ENCODE measurements around the gene FMO3.

The FMO3 gene

DNA sequence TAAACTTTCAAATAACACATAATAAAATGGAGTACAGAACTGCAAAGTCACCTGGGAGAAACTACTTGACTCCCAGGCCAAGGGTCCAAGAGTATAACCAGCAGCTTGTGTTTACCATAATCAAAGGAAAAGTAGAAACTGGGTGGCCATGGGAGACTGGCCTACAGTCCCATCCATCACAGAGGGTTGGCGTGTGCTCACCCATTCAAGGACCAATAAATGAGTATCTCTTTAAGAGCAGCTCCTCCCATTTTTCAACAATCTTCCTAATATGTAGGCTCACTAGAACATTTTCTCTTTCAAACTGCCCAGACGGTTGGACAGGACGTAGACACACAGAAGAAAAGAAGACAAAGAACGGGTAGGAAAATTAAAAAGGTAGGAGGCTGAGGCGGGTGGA, at the start of gene FMO3:
Gene FMO3 (plus strand): TSS at position 302 of the 400 bp plus-strand sequence. CDS start 1,754 bp downstream, outside the sequence.
- DNase-seq, result no peak

DNA sequence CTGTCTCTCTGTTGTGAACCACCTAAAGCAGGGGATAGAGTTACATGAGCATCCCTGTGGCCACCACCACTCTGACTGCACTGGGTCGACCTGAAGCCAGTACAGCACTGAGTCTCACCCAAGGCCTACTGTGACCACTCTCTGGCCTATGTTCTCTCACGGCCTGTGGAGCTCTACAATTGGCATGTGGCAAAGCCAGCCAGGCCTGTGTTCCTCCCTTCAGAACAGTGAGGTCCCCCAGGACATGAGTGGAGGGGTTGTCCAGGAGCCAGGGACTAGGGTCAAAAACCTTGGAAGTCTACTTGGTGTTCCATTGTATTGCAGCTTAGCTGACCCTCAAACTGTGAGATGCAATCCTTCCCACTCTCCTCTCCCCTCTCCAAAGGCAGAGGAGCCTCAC, 42.7 kb upstream of the FMO3 start:
- DNase-seq, result no peak

DNA sequence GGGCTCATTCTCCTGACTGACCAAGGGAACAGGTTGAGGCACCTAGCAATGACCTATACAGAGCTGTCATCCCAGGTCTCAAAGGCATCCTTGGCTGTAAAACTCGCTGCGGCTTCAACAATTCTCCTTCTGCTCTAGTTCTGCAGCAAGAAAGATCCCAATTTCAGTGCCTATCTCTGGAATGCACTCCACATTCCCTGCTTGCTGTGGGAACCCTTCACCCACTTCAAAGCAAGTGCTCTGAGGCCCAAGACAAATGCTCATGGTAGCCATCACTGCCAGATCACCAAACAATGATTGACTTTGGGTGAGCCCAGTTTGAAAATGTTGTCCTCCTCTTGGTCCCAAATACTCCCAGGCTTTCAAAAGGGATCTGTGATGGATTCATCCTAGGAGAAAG, 37.7 kb upstream of the FMO3 start:
- no peak for DNase-seq

DNA sequence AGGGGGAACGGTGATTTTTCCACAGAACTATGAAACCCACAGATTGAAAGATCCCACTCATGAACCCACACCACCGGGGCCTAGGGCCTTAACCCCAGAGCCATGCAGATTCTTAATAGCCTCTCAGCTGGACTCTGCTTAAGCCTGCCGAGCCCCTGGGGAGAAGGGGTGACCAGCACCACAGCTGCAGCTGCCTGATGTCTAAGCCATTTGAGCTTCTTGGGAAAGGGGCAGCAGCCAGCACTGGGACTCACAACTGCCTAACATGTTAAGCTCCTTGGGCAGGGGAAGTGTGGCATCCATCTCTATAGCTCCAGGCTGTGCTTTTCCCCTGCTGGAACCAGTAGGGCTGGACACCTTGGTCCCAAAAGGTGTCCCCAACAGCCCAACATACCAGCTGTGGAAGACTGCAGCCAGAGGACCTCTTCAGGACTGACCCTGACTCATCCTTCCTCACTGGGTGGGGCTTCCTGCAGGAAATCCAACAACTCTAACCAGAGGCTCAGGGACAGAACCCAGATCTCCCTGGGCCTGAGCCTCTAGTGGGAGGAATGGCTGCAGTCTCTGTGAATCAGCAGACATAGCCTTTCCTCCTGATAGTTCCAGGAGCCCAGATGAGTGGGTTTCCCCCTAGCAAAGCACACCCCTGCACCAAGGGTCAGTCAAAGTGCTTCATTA, 34.6 kb upstream of the FMO3 start:
- no peak for DNase-seq

DNA sequence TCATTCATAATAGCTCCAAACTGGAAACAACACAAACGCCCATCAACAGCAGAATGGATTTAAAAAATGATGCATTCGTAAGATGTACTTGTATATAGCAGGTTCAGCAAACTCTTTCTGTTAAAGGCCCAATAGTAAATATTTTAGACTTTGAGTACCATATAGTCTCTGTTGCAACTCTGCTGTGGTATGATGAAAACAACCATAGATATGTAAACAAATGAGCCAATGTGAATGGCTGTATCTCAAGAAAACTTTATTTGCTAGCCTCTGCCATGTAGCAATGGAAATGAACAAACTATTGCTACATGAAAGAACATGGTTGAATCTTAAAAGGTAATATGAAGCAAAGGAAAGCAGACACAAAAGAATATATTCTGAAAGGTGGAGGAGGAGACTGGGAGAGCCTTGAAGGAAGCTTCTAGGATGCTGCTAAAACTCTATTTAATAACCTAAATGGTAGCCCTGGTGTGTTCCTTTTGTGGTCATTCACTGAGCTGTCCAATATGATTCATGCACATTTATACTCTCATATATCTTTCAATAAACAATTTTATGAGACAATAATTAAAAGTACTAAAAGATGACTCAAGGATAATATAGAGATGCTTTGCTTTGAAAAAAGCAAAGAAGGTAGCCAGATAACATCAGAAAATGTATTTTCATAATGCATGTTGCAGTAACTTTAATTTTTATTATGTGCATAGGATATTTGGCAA, 29.1 kb upstream of the FMO3 start:
- DNase-seq, result no peak

DNA sequence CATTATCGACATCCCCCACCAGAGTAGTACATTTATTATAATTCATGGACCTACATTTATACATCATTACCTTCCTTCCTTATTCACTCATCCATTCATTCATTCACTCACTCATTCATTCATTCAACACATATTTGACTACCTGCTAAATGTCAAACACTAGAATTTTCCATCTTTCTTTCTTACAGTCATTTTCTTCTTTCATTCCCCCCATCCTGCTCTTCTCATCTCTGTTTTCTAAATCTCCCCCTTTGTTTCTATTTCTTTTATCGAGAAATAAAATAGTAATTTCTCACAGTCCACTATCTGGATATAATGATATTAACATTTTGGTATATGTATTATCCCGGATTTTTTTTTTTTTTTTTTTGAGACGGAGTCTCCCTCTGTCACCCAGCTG, 27.8 kb upstream of the FMO3 start:
- no peak for DNase-seq

DNA sequence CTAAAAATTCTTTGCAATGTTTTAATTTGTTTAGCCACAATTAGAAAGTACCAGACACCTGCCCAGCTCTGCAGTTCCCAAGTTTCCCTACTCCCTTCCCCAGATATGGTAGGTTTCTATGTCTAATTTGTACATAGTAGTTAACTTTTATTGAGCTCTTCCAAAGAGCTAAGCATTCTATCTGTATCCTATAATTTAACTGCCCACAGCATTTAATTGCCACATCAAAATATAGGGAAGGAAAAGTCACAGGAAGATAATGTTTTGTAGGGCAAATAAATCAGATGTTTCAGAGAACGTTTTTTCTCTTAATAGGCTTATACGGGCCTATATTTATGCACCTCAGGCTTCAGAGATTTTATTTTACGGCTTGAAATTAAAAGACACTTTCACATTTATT, 15.7 kb upstream of the FMO3 start:
- no peak for DNase-seq

DNA sequence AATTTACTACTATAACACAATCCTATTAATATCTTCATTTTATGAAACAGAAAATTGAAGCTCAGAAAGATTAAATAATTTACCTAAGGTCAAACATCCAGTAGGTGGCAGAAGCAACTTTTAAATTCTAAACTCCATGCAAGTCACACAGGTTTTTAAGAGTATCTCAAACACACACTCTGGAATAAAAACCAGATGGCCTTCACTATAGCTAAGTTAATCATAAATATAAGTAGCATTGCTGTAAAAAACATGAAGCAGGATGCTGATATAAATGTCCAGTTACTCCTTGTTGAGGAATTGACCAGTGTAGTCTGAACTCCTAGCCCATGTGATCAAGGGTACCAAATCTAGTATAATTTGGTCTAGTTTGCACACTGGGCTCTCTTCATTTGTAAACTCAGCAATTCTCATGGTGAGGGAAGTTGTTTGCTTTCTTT, 9.4 kb upstream of the FMO3 start:
- no peak for DNase-seq

DNA sequence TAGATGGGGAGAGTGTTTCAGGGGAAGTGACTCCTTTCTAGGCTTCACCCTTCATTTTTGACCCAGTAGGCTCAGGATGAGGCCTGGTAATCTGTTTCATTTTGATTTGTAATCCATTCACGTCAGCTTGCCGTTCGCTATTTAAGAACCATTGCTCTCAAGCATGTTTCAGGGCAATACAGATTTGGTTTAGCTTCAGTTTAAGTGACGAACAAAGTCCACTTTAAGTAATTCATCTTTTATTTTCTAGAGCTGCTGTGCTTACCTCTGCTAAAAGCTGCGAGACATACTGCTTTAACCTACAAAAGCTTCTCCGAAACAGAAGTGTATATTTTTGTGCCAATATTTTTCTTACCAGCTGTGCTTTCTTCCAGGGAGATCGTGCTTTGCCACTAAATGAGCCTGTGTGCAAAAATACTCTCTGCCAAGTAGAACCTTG, 8.9 kb upstream of the FMO3 start:
- DNase-seq, result no peak

DNA sequence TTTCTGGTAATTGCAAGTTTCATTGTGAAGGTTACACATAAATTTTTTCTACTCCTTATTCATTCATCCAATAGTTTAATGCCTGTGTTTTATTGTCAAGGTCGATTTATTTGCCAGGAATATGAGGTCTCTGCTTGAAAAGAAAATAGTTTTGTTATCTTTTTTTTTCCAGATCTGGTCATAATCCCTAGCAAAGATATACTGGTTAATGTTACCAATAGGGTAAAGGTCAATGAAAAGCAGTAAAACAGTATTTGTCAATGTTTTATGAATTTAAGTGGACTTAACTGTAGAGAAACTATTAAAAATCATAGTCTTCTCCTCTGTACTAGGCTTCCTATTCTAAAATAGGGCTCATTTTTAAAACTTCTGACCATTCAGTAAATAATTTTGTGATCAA, 8.1 kb upstream of the FMO3 start:
- DNase-seq, result no peak

DNA sequence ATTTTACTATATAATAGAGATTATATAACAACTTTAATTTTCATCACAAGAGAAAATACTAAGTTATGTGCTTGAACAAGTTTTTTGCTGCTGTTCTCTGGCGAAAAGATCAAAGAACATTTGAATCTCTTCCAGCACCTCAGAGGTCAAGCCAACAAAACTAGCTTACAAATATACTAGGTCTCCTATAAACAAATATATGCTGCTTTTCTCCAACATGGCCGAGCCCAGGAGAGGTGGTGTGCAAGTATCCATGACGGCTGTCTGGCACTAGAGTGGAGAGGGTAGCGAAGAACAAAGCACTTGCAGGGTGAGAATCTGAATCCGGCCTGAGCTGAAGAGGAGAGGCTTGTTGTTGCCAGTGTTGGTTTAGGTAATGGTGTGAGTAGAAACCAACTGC, 7.5 kb upstream of the FMO3 start:
- DNase-seq, result no peak

DNA sequence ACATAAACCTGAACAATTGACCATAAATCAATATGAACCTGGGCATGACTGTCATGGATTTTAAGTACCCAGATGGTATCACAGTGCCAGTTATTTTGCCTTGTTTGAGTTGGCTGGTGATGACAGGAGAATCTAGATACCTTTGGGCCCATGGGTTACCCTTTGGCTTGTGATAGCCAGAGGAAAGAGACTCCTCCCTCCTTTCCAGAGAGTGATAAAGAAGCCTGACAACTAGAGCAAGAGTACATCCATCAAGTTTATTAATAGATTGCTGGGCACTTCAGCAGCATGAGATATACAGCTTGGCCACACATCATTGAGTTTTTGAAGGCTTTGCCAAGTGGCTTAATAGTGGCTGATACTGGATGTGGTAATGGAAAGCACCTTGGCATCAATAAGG, 6.6 kb upstream of the FMO3 start:
- no peak for DNase-seq

DNA sequence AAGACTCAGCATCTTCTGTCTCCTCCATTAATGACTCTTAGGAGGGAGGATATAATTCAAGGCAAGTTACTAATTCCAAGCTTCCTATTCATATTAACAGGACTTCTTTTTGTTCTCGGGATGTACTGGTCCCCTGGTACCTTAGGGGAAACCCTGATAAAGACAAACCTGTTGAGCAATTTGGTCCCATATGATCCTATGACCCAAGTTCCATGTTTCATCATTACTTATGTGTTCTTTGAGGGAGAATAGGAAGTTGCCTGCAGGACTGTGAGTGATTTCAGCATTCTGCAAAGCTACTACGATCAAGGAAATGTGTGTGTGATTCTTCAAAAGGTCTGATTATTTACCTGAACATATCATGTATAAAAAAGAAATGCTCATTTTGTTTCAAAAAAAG, 5.8 kb upstream of the FMO3 start:
- no peak for DNase-seq

DNA sequence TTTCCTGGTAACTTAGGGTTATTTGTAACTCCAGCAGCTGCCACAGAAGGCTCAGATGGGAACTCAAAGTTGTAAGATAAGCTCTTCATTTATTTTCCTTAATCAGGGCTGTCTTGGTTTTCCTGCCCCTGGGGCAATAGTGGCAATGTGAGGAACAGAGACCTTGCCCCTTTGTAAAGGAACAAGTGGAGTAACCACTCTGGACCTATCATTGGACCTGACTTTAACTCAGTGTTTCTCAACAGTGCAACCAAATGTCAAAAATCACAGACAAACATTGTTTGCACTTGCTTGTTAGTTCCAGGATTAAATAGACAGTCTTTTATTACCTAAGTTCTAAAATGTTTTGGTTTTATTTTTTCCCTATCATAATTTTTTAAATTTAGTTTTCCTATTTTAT, 2.8 kb upstream of the FMO3 start:
- no peak for DNase-seq

DNA sequence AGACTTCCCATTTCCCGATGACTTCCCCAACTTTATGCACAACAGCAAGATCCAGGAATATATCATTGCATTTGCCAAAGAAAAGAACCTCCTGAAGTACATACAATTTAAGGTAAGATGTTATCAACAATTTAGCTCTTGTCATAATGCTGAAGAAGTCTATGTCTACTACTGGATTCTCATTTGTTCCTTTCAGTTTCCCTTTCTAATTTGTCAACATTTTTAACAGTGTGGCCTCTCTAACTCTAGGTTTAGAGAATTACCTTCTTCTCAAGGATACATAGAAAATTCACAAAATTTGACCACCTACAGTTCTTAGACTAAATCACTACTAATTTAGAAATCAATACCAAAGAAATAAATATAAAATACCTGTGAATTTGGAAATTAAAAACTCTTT, 13.2 kb downstream of the FMO3 start:
- DNase-seq, result no peak

DNA sequence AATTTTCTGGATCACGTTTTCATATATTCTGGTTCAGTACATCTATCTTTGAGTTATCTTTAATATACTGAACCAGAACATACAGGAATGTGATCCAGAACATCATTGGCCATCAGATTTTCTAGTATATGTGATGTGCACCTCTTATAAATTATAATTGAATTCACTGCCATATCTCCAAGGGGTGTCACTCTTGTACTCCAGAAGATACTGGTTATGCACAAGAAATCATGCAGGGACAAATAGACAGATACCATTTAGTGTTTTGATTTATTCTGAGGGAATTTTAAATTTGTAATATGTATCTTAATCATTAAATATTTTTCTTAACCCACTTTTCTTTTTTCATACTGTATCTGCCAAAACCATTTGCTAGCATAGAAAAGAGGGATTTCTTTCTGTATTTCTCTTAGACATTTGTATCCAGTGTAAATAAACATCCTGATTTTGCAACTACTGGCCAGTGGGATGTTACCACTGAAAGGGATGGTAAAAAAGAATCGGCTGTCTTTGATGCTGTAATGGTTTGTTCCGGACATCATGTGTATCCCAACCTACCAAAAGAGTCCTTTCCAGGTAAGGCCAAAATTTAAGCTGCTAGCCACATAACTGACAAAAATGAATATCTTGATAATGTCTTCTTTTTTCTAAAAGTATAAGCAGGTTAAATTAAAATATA, 16.7 kb downstream of the FMO3 start:
- DNase-seq, result no peak

DNA sequence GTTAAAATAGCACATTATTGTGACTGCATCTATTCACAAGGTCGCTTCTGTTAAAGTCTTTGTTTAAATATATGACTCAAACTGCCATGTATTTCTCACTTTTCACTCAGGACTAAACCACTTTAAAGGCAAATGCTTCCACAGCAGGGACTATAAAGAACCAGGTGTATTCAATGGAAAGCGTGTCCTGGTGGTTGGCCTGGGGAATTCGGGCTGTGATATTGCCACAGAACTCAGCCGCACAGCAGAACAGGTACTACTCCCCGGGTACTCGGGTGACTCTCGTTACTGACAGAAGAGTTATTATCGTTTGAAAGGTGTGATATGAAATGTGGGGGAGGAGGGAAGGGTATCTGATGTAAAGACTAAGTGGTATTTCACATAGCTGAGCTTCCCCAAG, 17.3 kb downstream of the FMO3 start:
- no peak for DNase-seq

DNA sequence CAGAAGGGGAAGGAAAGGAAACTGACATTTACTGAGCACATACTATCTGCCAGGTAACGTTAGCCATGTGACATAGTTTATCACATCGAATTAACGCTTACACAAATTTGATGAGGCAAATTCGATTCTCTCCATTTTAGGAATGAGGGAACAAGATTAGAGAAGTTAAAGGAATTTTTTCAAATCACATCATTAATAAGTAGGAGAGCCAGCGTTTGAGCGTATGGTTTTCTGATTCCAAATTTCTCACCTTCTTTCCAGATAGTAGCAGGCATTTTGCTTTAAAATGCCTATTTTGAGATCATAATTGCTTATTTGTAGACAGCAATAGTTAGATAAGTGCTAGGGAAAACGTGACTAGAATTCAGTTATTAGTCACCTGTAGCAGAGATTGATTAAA, 19.3 kb downstream of the FMO3 start:
- no peak for DNase-seq

DNA sequence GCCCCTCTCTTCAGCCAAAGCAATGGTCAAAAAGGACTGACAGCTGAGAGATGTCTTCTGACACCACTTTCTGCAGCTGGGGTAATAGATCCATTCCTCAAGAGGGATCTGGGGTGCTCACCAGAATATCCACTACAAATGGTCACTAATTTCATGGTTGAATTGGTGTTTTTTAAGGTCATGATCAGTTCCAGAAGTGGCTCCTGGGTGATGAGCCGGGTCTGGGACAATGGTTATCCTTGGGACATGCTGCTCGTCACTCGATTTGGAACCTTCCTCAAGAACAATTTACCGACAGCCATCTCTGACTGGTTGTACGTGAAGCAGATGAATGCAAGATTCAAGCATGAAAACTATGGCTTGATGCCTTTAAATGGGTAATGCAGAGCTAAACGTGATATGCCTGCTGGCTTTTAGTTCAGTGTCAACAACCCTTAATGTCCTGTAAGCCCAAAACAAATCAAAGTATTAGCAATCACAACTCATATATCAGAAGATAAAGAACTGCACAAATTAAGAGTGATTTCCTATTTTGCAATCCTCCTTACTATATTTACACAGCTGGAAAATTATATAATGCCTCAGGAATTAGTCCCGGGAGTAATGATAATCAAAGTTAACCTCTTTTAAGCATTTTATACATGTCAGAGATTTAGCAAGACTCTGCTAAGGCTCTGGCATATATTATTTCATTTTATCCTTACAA, 20.1 kb downstream of the FMO3 start:
- no peak for DNase-seq

DNA sequence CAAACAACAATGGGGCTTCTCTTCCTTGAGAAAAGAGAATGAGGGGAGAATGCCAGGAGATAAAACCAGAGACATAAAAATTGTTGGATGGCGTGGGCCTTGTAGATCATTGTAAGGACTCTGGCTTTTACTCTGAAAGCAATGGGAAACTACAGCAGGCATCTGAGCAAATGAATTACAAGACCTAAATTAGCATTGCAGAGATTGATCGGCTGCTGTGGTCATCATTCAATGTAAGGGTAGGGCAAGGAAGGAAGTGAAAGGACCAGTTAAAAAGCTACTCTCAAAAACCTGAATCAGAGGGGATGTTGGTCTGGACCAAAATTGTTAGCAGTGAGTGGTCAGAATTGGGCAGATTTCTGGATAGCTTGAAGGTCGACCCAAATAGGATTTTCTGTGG, 21.4 kb downstream of the FMO3 start:
- DNase-seq, result no peak

DNA sequence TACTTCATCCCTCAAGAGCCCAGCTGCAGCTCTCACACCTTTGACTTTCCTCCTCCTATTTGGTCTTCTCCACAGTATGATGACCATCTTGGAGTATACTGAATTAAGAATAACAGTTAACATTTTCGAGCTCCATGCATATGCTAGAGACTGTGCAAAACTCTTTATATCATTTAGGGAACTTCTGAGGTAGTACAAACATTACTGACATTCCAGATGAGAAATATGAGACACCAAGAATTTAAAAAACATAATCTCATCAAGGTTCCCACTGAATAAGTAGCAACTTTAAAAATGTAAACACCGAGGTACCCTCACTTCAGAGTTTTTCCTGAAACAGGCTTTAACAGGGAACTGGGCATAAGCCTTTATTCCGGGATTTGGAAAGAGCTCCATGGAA, 22.7 kb downstream of the FMO3 start:
- no peak for DNase-seq

DNA sequence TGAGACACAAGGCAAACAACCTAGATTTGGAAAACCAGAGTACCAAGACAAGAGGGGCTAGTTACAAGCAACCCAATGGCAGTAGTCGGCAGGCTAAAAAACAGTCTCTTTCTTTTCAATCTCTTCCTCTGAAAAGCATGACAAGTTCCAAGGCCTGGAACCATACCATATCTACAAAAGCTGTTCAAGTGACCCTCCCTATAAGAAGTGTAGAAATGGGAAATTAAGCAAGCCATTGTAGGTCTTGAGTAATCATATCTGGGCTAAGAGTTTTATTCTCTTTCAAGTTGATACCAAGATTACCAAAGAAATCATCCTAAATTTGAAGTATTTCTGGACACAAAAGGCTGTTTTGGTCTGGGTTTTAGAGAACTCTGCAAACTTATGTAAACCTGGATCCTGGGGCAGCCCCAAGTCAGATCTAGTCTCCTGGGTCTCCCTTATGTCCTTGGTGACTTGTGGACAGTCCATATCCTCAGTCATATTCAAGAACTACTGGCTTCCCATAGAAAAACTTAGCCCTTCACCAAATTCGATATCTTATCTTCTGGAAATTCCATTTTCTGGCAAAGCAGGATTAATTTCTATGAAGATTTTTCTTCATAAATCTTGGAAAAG, 24.7 kb downstream of the FMO3 start:
- no peak for DNase-seq

DNA sequence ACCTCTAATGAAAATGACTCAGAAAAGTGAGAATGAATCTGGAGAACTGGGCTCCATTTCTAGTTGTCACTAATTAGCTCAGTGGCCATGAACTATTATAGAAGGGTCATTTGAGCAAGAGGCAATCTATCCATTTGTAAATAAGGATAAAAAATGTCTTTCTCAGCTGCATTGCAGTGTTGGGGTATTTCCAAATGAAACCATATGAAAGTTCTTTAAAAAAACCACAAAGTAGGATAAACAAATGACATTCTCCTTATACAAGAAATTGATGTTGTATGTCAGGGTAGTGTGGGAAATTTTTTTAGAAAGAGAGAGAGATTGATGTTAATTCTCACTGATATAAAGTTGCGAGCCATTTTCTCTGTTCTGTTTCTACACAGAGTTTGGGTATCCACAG, 26.0 kb downstream of the FMO3 start:
- no peak for DNase-seq
